DMS53 treated with DMSO at 0.1 percent for 48 hours (cell line): ENCODE results near the gene SNX9.
"Not testable (repeated sequence)": the region's sequence is repeated elsewhere in the genome, so short reads cannot be mapped to it uniquely, and the experiment has no call there.

Experiments used
- DNase-seq: peaks from one replicate; lab custom pipeline; 2025; ENCODE audit not compliant: unreplicated experiment; lab: John Stamatoyannopoulos, UW

Gene SNX9

GRCh38 chr6:157830354-157831017, 7.4 kb downstream of the SNX9 start:
- no peak for DNase-seq

- DNase-seq: no peak
These were observed 7.9 kb downstream of the SNX9 start for GRCh38 chr6:157831018-157831369.

GRCh38 chr6:157831424-157832249, 8.6 kb downstream of the SNX9 start:
- DNase-seq: no peak

- DNase-seq: no peak
These were observed 9.4 kb downstream of the SNX9 start for GRCh38 chr6:157832250-157832967.

- DNase-seq: no peak
These were observed 11.5 kb downstream of the SNX9 start for GRCh38 chr6:157834549-157834948.

GRCh38 chr6:157838718-157839430, 15.8 kb downstream of the SNX9 start:
- DNase-seq: no peak

- DNase-seq: no peak
These were observed 16.6 kb downstream of the SNX9 start for GRCh38 chr6:157839606-157840005.

- no peak for DNase-seq
These were observed 17.2 kb downstream of the SNX9 start for GRCh38 chr6:157840261-157840660.

GRCh38 chr6:157840776-157841175, 17.7 kb downstream of the SNX9 start:
- DNase-seq: no peak

GRCh38 chr6:157841211-157841840, 18.3 kb downstream of the SNX9 start:
- no peak for DNase-seq

- DNase-seq: no peak
These were observed 19.2 kb downstream of the SNX9 start for GRCh38 chr6:157842212-157842611.

- not testable (repeated sequence) for DNase-seq
These were observed 21.1 kb downstream of the SNX9 start for GRCh38 chr6:157844196-157844595.

- no peak for DNase-seq
These were observed 22.6 kb downstream of the SNX9 start for GRCh38 chr6:157845493-157846259.

- DNase-seq: no peak
These were observed 24.8 kb downstream of the SNX9 start for GRCh38 chr6:157847846-157848245.

GRCh38 chr6:157848693-157849092, 25.6 kb downstream of the SNX9 start:
- no peak for DNase-seq

- no peak for DNase-seq
These were observed 26.4 kb downstream of the SNX9 start for GRCh38 chr6:157849288-157850017.

- no peak for DNase-seq
These were observed 27.0 kb downstream of the SNX9 start for GRCh38 chr6:157850030-157850429.

GRCh38 chr6:157853018-157853805, 30.2 kb downstream of the SNX9 start:
- DNase-seq: no peak
